GM18870 (cell line): Measurements from ENCODE around the gene CORO1C.

ENCODE experiments used
- ATAC-seq: cut with Tn5 transposase; IDR thresholded peaks from one replicate; pipeline ENCODE4 v1.9.1; 2021; ENCODE audit warnings: moderate library complexity; ENCODE audit not compliant: unreplicated experiment

Gene CORO1C

DNA sequence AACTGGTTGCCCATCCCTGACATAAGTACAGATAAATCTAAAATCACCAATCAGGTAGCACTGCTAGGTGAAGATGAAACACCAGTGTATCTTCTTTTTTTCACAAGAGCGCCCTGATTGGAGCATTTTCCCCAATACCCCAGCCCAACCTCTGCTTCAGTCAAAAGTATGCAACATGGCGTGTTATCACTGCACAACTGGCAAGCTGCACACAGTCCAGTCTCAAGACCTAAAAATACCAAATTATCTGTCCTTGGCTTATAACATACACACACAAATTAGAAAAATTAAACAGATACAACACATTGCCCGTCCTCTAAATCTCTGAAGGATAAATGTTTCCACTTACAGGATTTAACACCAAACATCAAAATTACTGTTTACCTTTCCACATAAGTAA lies 77.4 kb downstream of the CORO1C start:
- no peak for ATAC-seq

DNA sequence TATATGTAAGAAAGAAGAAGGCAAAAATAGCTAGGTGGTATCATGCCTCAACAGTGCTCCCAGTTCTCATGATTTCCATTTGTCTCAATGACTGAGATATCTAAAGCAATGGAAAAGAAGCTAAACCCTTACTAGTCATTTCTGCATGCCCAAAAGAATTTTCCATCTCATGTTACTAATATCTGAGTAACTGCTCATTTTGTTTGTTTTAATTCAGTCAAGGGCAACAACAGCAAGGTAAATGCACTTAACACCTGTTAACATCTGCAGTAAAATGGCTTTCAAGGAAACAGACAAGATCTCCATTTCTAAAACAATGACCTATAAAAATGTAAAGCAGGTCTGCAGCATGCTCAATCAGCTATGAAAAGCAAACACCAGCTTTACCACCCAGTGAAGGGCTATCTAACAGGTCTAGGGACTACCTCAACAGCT lies 78.2 kb downstream of the CORO1C start:
- ATAC-seq: no peak

DNA sequence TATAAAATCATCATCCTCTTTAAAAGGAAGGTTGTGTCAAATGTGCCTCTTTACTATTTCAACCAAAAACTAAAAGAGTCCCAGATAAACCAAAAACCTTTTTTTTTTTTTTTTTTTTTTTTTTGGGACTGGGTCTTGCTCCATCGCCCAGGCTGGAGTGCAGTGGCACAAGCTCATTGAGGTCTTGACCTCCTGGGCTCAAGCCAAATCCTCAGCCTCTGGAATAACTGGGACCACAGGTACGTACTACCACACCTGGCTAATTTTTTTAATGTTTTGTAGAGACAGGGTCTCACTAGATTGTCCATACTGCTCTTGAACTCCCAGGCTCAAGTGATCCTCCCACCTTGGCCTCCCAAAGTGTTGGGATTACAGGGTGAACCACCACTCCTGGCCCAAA lies 81.2 kb downstream of the CORO1C start:
- ATAC-seq: no peak

DNA sequence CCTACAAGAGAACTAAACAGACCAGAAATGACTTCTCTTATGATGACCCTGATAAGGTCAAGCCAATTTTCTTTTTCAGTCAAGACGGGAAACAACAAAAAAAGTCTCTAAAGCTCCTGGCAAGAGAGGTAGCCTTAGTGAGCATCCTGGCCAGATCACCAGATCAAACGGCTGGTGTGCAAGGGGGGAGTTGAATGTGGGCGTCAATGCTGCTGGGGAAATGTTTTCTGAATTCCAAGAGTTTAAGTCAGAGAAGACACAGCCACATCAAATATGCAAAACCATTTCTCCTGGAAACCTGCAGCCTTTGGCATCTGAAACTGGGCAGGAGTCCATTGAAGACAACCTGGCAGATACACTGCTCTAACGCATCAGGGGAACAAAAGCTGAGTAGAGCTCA lies 81.6 kb downstream of the CORO1C start:
- ATAC-seq: no peak

DNA sequence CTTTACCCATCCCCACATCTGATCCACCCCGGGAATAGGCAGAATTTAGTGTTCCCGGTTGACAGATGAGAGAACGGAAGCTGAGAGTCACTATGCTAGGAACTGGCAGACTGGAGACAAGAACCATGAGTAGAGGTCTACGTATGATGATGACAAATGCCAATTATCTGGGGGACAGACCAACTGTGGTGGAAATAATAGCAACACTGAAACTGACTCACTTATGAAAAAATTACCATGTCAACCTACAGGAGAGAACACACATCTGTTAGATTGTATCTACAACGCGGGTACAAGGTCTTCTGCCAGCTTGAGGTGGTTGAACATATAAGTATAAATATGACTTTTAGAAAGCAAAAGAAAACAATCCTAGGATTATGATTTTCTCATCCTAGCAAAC lies 82.2 kb downstream of the CORO1C start:
- ATAC-seq: no peak

DNA sequence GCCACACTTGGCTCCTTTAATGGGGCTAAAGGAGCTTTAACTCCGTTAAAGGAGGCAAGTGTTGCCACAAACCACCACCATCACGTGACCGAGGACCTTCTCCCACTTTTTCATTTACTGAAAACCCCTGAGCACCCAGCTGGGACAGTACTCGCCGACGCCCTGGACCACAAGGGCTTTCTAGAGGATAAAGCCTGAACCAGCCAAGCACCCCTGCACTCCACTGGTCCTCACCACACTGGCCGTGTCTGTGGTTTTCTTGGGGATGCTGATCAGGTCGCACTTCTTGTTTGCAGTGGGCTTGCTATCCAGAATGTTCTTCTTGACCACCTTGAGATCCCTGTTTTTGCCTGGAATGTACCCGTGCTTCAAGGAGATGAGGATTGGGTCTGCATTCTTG lies 82.9 kb downstream of the CORO1C start:
- ATAC-seq: no peak

DNA sequence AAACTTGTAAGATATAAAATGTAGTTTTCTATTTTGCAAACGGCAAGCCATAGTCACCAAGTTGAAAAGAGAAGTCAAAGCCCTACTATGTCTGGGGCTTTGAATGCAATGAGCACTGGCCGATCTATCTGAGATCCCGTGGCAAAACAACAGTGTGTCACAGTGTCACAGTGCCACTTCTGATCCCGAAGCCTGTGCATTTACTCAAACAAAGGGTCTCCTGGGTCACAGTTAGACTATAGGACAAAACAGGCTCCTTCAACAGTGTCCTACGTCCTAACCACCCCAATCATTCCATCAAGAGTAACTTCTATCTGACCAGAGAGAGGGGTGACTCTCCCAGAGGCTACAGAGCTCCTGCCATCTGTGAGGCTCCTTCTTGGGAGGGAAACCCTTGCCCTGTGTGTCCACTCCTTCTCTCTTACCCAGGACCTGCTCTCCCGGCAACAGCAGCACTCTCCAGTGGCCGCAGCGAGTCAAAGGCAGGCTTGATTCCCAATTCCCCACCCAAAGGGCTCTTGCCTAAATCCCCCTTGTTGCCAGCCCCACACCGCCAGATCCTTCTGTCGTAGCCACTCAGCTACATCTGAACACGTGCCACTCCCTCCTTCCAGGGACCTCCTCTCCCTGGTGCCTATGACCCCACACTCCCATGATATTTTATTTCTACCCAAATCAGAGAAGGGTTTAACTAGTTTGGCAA lies 83.6 kb downstream of the CORO1C start:
- no peak for ATAC-seq

DNA sequence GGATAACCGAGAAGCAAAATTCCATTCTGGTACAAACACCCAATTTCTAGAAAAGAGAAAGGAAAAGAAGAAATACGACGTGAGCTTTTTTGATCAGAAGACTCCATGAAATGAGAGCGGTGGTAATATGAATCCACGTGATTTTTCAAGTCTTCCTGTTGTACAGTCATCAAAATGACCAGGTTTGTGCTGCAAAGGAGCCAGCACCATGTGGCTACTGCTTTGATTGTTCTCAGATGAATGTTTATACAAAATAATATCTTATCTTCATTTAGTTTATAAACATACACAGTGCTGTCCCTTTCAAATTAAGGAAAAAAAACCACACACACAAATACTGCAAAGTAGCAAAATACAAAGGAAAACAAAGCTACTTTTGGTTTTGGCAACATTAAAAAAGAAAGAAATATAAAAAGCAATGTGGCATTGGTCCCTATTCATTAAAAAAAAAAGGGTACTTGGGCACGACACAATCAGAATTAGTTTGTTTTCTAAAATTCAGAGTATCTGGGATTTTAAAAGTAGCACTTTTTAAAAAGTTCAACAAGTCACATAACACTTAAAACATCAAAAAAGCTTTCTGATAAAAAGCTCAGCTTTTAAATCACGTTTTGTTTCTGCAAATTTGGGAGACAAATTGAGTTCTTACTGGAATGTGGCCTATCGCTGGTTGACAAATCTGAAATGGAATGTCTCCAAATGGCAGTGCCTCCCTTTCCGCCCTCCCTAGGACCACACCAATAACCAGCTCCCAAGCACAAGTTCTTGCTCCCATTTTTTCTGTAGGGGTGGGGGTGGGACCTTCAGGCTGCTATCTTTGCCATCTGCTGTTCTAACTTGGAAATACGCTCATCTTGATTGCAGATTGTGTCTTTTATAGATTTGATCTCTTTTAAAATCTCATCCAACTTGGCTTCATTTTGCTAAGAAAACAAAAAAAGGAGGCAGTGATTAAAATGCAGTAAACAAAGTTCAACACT lies 84.4 kb downstream of the CORO1C start:
- ATAC-seq: no peak

DNA sequence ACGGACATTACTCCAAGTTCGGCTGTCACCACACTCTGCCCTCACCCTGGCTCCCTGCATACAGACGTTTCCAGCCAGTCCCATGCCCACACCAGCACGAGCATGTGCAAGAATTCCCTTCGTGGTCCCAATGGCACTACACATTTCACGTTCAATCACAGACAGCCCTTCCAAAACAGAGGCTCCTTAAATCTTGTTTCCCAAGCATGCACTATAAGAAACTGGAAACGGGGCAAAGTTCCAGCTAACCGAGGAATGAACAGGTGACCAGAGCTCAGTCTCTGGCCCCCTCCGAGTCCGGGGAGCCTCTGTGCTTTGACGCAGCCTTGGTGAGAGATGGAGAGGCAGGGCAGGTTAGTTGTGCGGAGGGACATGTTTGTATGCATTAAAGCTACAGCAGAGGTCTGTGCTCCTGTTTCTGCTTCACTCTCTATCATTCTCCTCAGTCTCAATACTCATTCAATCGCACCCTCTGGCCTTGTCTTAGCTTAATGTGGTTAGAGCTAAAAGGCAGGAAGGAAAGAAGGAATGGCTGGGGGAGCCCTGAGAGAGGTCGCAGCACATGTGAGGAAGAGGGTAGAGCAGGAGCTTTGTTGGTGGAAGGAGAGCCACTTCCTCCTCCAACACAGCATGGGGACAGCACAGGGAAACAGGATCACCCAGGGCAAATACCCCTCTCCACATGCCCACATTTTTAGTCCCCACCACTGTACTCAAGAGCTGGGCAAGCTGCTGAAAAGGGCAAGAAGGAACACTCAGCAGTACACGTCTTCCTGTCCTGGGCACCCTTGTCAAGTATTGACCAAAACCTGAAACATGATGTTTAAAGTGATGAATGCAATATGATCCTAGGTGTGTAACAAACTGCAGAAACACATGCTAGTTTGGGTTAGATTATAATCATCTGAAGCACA lies 85.4 kb downstream of the CORO1C start:
- no peak for ATAC-seq

DNA sequence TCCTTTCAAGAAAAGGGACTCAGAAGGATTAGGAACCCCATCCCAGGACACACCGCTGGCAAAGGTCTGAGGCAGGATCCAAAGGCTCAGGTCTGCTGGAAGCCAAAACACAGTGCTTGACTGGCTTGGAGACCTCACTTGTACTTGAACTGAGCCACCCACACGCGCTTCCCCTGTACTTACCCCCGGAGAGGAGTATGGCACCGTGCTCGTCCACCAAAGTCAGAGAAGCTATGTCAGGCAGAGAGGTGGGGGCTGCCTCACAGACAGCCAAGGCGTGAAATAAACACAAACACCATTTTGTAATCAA lies 86.6 kb downstream of the CORO1C start:
- no peak for ATAC-seq

DNA sequence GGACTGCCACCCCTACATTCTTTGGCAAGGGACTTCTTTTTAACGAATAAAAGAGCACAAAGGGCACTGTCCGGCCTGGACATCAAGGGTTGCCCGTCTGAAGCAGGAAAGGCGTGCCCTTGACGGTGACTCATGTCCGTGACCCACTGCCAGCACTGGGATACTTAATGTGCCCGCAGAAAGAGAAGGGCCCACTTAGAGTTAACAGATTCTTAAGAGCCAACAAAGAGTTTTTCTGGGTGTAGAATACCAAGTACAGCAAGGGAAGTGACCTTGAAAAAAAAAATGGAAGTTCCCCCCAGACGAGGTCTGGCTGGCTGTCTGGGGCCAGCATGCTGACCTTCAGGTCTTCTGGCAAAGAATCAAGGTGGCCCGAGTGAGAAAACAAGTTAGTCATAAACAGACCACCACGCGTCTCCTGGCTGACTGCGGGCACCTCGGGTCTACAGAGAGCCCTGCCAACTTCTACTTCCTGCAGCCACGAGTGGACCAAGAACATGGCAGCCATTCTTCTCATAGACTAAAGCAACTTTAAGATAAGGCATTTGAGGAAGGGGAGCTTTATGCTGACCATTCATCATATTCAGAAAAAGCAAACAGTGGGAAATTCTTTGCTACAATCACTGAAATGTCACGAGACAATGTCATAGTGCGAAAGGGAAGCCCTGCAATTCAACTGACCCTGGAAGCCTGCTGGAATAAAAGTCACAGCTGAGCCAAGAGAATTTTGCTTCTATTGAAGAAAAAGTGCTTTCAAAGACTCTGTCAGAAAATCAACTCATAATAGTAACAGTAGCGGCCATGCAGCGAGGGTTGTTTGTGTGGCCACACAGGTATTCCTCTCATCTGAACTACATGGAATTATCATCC lies 87.1 kb downstream of the CORO1C start:
- ATAC-seq: no peak

DNA sequence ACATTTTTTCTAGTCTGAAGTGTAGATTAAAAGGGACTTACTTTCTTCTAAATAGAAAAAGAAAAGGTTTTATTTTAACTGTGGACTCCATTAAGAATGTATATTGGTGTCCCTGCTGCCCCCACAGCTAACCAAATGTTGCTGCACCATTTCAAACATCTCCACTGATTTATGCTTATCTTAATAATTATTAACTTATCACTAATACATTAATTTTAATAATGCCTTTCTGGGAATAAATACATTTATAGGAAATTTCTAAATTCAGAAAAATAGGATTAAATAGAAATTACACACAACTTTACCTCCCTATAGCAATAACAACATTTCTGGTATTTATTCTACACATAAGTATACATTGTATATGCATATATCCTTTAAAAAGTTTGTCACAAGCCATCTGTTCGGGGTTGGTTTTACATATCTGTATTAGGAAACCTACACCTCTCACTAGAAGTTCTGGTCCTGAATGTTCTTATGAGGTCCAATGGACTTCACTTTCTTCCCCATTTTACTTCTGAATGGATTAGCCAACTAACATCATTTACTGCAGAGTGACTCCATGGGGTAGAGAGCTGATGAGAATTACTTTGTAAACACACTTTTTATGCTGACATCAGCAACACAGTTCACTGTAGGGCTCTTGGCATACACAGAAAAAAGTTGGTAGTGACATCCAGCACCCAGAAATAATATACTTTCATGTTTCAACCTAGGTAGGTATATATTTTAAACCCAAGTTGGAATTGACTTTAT lies 88.2 kb downstream of the CORO1C start:
- no peak for ATAC-seq

DNA sequence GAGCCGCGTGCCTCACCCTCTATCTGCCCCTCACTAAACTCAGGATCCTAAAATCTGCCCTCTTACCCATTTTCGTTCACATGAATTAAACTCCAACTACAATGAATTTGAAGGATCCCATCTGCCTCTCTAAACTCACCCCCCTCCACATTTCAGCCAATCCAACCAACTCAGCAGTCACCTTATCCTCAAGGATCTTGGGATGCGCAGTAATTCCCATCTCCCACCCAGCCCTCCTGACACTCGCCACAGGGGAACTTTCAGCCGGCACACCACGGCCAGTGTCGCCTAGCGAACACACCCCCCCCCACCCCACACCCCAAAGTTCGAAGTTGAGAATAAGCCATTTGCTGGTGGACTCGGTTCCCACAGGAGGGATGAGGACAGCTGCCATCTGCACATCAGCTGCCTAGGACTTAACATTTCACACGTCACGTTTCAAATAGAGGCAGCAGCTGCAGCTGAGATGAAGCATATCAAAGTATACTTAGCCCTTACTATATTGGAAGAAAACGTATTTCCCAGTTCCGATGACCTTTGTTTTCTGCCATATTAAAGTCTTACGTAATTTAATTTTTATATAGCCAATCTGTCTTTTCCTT lies 88.9 kb downstream of the CORO1C start:
- no peak for ATAC-seq

DNA sequence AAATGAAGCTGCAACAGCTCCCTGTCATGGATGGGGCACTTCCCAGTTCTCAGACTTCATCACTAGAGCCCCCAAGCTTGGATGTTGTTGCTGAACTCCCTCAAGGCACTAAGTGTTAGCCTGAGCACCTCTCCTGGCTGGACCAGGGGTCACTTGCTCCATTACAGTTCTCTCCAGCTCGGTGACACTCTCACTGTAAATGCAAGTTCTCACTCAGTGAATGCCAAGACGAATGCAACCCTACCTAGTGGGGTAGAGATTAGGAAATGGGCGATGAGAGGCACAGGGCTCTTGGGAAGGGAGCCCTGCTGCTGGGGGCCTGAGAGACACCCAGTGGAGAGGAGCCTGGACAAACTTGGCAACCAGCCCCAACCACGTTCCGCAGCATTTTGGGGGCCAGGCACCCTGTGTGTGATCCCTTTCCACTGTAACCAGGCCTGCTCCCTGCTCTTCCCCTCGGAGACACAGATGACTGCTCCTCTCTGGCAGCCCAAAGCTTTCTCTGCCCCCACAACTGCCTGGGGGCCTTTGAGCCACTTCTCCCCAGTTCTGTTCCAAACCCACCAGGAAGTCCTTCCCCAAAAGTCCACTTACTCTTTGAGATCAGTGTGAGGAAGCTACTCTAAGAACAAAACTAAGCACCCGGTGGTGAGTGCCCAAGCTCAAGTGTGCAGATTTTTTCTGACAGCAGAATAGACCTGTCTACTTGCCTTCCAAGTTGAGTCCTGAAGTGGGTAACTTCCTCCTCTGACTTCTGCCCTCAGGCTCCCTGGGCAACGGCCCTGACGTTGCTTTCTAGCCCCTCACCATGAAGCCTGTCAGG lies 89.7 kb downstream of the CORO1C start:
- ATAC-seq: no peak

DNA sequence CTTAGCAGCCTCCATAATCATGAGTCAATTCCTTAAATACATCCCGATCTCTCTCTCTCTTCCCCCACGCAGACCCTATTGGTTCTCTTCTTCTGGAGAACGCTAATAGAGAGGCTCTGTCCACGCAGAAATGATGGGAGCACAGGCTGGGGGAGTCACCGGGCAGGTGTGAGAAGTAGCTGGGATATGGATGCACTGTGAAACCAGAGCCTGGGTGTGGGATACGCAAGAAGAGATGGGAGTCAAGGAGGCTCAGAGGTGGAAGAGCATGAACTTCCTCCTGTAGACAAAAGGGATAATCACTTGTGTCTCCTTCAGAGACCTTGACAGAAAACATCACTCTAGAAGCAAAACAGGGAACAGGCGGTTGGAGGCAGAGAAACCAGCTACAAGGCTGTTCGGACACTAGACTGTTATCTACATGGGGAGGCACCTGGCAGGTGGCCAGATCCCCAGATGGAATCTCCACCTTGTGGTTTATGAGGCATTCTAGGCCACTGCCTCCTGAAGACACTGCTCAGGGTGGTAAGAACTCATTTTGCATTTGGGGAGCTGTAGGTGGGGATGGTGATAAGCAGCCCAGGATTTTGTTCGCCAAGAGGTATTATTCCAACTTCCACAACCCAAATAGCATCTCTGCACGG lies 90.4 kb downstream of the CORO1C start:
- no peak for ATAC-seq

DNA sequence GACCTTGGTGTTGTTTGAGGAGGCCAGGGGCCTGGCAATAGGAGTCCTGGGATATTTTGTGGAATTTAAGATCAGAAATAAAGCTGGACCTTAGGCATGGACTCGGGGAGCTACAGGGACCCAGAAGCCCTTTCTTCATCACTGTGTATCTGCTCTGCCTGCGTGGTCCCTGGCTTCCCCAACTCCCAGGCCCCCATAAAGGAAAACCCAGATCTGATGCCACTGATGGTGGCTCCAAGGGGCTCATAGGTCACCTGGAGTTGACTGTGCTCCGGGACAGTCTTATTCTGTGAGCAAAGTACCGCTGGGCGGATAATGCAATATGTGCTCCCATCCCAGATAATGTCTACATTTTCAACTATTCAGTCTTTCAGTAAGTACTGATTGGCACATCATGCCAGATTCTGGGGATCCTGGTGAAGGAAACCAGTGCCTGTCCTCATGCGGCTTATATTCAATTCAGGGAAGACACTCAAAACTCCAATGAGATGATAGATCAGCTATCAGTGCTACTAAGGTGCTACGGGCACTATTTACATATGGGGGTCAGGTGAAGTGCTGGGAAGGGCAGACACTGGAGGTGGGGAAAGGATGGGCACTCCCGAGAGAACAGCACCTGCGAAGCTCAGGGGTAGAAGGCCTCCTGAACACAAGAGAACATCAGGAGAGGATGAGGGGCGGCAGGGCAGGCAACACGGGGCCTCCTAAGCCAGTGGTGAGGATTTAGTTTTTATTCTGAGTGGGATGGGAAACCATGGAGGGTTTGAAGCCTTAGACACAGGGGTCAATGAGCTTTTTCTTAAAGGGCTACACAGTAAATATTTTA lies 92.1 kb downstream of the CORO1C start:
- ATAC-seq: no peak
